ENCODE results near the gene CUEDC1.

- no peak for TF ChIP-seq CTCF (IDR thresholded peaks at IDR 0.05; ENCODE audit: poor library complexity)
- no peak for TF ChIP-seq EZH2 (IDR thresholded peaks at IDR 0.05; ENCODE audit: borderline replicate concordance)
- no peak for TF ChIP-seq EZH2phosphoT487 (IDR thresholded peaks at IDR 0.05; ENCODE audit: low read depth, severe bottlenecking, unreplicated experiment)
Measured at GRCh38 chr17:57906910-57907309, 48.3 kb downstream of the CUEDC1 start.

Data from hepatocyte (in vitro differentiated cells).